Measurements from ENCODE around the gene MMP23B.
"Not testable (repeated sequence)": the region's sequence is repeated elsewhere in the genome, so short reads cannot be mapped to it uniquely, and the experiment has no call there.

Gene MMP23B

GRCh38 chr1:1621173-1622009 lies 10.6 kb upstream of the MMP23B start:
- DNase-seq: no peak

GRCh38 chr1:1622010-1622787 lies 9.8 kb upstream of the MMP23B start:
- no peak for DNase-seq

- no peak for DNase-seq
Observed at GRCh38 chr1:1622788-1623094, 9.2 kb upstream of the MMP23B start.

- no peak for DNase-seq
Observed at GRCh38 chr1:1623181-1623630, 8.8 kb upstream of the MMP23B start.

GRCh38 chr1:1623631-1624442 lies 8.1 kb upstream of the MMP23B start:
- DNase-seq: no peak

- DNase-seq: no peak
Observed at GRCh38 chr1:1624443-1625403, 7.2 kb upstream of the MMP23B start.

GRCh38 chr1:1625404-1625775 lies 6.6 kb upstream of the MMP23B start:
- no peak for DNase-seq

- no peak for DNase-seq
Observed at GRCh38 chr1:1625824-1626206, 6.2 kb upstream of the MMP23B start.

GRCh38 chr1:1626207-1627141 lies 5.5 kb upstream of the MMP23B start:
- DNase-seq: no peak

- DNase-seq: no peak
Observed at GRCh38 chr1:1627261-1627828, 4.6 kb upstream of the MMP23B start.

- DNase-seq: no peak
Observed at GRCh38 chr1:1627829-1628753, 3.9 kb upstream of the MMP23B start.

GRCh38 chr1:1628754-1629429 lies 3.1 kb upstream of the MMP23B start:
- no peak for DNase-seq

- DNase-seq: no peak
Observed at GRCh38 chr1:1629430-1630190, 2.4 kb upstream of the MMP23B start.

GRCh38 chr1:1630191-1630964 lies 1.6 kb upstream of the MMP23B start:
- no peak for DNase-seq

- no peak for DNase-seq
Observed at GRCh38 chr1:1630965-1631781, 800 bp upstream of the MMP23B start.

GRCh38 chr1:1633409-1633808 lies 1.4 kb downstream of the MMP23B start:
- not testable (repeated sequence) for DNase-seq

All from amniotic stem cell (primary cell).